GM10847 (cell line): ENCODE data around the gene IDH3A.
A peak's percentile ranks its signal among the peaks of the same experiment; 100 is the strongest.

Experiments
- POLR2A ChIP-seq: IDR thresholded peaks from 2 replicates; pipeline ENCODE4 v1.6.1; 2011; ENCODE audit not compliant: insufficient read length; ENCODE audit errors: extremely low read depth

Gene IDH3A

GRCh38 chr15:78149068-78149804 lies at the start of gene IDH3A:
Gene IDH3A, plus strand, starts transcription at chr15:78149362. Its CDS starts 42 bp downstream, at chr15:78149404.
- peak; percentile 83 for TF ChIP-seq POLR2A

DNA sequence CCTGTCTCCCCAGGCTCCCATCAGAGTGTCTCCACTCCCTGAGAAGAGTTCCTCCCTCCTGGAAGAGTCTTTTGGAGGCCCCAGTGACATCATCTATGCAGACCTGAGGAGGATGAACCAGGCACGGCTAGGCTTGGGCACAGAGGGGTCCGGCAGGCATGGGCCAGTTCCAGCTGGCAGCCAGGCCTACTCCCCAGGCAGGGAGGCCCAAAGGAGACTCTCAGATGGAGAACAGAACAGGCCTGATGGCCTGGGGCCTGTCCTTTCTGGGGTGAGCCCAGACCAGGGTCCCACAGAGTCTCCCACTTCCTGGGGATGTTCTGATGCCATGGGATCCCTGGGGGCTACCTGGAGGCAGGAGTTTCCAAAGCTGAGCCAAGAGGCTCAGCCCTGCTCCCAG lies 48.3 kb upstream of the IDH3A start:
- TF ChIP-seq POLR2A, result no peak

DNA sequence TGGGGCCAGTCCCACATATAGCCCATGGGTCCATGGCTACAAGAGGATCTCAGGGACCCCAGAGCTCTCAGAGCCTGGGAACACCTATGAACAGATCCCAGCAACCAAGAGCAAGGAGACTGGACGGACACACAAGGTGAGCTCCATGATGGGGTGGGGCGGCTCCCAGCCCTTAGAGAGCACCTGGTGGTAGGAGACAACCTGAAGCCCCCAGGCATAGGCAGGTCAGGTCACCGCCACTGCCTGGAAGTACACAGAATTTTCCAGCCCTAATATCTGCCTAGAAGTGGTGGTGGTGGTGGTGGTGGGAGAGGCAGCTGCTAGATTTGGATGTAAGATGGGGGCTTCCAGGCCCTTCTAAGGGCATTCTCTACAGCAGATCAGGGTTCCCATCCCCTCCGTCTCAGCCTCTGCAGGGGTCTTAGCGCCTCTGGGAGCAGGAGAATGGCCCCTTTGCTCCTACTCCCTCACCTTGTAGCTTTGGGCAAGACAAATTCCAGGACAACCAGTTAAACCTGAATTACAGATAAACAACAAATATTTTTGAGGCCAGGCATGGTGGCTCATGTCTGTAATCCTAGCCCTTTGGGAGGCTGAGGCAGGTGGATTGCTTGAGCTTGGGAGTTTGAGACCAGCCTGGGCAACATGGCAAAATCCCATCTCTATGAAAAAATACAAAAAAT lies 47.6 kb upstream of the IDH3A start:
- no peak for TF ChIP-seq POLR2A

DNA sequence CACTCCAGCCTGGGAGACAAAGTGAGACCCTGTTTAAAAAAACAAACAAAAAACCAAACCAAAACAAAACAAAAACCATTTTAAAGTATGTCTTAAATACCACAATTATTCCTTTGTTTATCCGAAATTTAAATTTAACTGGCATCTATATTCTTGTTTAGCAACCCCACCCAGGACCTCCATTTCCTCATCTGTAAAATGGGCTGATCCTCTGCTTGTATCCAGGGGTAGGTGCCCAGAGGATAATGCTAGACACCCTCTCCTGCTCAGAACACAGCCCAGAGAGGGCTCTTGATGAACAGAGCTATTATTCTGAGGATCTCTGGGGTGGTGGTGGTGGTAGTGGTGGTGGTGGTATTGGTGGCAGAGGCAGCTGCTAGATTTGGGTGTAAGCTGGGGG lies 47.0 kb upstream of the IDH3A start:
- TF ChIP-seq POLR2A, result no peak

- no peak for TF ChIP-seq POLR2A
These were observed 46.4 kb upstream of the IDH3A start for GRCh38 chr15:78102741-78103140.

GRCh38 chr15:78103406-78104118 lies 45.6 kb upstream of the IDH3A start:
- TF ChIP-seq POLR2A, result no peak

DNA sequence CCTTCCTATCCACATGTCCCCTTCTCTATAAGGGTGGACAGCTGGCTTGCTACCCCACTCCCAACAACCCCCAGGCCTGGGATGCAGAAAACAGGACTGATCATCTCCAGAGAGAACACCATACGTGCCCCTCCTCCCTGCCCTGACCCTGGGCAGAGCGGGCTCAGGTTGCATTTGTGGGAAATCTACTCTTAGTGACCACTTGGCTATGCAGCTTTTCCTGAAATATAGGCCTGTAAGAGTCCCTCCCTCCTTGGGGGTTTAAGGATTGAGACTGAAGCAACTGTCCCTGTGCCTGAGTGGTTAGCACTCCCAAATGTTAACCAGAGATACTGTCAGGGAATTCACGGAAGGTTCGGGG lies 45.1 kb upstream of the IDH3A start:
- TF ChIP-seq POLR2A, result no peak

DNA sequence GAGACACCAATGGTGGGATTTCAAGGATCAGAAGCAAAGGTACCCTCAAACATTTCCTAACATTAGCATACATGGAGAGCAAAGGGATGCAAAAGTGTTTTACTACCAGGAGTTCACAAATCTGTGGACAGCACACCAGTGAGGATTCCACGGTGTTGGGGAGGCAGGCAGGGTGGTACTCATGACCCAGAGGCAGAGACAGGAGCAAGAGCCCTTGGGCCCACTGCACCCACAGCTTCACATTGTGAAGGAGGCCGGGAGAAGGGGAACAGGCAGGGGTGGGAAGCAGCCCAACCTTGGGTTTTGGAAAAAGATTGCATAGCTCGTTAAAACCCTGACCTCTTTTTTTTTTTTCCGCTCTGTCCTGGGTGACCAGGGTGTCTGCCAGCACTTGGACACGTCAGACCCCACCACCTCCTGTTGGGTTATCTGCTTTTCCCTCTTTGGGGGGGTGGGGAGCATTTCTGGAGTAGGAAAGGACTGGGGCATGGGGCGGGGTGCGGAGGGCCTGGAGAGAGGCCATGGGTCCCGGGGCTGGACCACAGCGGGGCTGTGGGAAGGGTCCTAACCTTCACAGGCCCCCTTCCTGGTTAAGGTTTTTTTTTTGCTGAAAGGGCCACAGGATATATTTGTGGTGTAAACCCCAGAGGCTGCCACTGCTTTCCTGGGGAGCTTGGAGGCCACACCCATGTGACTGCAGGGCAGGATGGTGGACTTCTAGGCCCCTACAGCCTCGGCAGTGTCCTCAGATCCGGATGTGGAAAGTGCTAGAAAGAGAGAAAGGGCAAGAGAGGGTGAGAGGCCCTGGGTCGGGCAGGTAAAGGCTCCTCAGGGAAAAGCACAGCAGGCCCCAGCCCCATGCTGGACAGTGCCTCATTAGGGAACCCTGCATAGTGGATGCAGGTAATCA lies 44.3 kb upstream of the IDH3A start:
- TF ChIP-seq POLR2A, result no peak

GRCh38 chr15:78105476-78106241 lies 43.5 kb upstream of the IDH3A start:
- no peak for TF ChIP-seq POLR2A

GRCh38 chr15:78107471-78107870 lies 41.7 kb upstream of the IDH3A start:
- TF ChIP-seq POLR2A, result no peak

DNA sequence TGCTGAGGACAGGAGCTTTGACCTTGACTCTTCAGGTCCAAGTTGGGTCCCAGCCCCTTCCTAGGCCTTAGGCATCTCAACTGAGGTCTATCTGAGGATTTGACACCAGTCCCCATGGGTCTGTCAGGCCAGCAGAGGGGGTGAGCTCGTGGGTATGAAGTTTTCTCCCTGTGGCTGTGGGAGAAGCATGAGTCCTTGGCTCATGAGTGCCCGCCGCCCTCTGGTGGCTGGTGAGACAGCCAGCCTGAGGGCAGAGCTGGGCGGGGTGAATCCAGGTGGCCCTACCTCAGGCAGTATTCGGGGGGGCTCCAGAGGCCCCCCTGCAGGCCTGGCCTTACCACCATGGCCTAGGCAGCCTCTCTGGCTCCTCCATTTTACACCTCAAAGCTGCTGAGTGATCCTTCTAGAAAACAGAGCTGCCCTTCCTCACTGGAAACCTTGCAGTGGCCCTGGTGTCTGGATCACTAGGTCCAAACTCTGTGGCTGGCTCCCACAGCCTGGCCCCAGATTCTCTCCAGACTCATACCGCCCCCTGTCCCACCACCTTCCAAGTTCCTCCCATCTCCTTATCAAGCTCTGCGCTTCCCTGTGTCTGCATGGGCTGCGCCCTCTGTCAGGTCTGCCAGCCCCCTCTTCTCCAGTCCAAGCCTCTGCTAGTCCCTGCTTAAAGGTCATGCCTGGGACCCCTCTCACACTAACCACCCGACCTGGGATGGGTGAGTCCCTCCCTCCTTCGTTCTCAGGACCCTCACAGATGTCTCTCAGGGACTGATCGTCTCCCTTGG lies 40.7 kb upstream of the IDH3A start:
- TF ChIP-seq POLR2A, result no peak

DNA sequence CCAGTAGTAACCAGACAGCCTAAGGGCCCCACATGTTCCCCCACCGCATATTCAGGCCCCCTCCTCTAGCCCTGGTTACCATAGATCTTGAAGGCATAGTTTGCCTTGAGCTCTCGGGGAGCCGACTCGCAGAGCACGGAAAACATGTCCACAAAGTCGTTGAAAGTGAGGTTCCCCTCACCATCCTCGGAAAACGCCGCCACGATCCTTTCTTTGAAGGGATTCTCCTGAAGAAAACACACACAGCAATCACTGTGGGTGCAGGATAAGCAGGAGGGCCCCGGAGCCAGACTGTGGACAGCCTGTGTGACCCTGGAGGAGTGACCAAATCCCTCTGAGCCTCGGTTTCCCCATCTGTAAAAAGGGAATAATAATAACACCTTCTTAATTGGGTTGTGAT lies 40.0 kb upstream of the IDH3A start:
- TF ChIP-seq POLR2A, result no peak

DNA sequence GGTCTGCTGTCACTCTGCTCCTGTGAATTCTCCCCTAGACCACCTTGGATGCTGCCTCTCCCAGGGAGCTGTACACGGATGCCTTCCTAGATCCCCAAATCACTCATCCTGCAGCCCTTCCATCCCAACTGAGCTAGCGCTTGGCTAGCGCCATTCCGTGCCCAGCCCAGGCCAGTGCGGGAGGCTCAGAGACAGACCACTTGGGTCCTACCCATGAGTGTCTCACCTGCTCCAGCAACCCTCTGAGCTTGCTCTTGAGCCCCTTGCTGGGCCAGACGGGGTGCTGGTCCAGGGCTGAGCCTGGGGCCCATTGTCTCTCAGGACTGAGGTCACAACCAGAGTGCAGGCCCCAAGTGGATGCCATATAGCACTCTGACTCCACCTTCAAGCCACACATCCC lies 39.1 kb upstream of the IDH3A start:
- TF ChIP-seq POLR2A, result no peak
